AG09319 (cell line): Measurements from ENCODE around the gene NTF3.

ENCODE experiments used
- DNase-seq: peaks from one replicate; pipeline ENCODE4 v3.0.0-alpha.2; 2010; ENCODE audit warnings: low read depth; ENCODE audit errors: extremely low read depth
- TF ChIP-seq, protein P1 (sequence below): IDR thresholded peaks from 2 replicates; pipeline ENCODE4 v1.5.1; 2011; ENCODE audit warnings: low read depth, mild to moderate bottlenecking, inconsistent platforms, low read length, moderate library complexity

Gene NTF3

DNA sequence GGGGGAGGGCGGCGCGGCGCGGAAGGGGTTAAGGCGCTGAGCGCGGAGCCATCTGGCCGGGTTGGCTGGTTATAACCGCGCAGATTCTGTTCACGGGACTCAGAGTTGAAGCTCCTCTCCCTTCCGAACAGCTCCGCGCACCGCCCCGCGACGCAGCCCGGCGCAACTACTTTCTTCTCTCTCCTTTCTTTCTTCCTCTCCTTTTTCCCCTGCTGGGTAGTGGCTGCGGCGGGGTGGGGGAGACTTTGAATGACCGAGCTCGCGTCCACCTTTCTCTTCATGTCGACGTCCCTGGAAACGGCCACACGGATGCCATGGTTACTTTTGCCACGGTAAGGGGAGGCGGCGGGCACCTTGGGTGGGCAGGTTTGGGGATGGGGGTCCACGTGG lies at the start of gene NTF3:
TSS of gene NTF3 (plus strand) at position 98 of the 390 bp plus-strand sequence. CDS start at position 315, 217 bp downstream.
- TF ChIP-seq, protein P1, sequence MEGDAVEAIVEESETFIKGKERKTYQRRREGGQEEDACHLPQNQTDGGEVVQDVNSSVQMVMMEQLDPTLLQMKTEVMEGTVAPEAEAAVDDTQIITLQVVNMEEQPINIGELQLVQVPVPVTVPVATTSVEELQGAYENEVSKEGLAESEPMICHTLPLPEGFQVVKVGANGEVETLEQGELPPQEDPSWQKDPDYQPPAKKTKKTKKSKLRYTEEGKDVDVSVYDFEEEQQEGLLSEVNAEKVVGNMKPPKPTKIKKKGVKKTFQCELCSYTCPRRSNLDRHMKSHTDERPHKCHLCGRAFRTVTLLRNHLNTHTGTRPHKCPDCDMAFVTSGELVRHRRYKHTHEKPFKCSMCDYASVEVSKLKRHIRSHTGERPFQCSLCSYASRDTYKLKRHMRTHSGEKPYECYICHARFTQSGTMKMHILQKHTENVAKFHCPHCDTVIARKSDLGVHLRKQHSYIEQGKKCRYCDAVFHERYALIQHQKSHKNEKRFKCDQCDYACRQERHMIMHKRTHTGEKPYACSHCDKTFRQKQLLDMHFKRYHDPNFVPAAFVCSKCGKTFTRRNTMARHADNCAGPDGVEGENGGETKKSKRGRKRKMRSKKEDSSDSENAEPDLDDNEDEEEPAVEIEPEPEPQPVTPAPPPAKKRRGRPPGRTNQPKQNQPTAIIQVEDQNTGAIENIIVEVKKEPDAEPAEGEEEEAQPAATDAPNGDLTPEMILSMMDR: no peak

GRCh38 chr12:5384015-5384414 lies 47.9 kb upstream of the NTF3 start:
- peak; percentile 4 for DNase-seq

More for the DNA sequence above, at the start of gene NTF3:
- DNase-seq: no peak

DNA sequence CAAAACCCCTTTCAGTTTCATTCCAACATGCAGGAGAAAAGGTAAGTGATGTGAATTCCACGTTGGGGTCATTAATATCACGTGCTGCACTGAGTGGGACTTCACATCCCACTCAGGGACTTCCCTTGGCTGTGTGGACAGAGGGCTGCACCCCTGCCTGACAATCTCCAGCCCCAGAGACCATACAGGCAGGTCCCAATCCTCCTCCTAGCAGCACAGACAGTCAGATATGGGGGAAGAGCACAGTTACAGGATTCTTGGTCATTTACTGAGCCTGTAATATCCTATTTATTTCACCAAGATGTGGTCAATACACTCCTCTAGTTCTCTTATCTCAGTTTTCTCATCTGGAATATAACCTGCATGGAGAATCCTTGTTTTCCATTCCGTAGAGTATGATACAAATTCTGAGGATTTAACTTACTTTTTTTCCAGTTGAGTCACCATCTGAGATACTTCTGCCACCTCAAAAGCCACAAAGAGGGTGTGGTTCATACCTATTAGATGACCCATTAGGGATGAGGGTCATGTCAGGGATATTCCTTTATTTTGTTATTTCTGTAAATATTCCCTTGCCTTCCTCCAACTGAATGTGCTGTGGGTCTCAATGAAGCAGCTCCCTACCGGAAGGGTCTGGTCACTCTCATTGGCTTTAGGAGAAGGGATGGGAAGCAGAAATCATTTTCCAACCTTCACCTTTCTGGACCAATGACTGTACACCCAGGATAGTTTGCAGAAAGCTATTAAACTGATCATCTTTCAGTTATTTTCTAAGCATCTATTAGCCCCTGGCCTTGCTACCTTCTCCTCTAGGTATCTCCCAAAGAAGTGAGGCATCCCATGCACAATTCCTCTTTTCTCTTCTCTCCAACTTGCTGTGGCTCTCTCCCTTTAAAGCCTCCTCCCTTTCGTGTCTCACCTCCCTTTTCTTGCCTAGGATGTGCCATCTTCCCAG lies 43.0 kb upstream of the NTF3 start:
- no peak for DNase-seq
- TF ChIP-seq, protein P1: no peak

More at GRCh38 chr12:5384015-5384414, 47.9 kb upstream of the NTF3 start:
- TF ChIP-seq, protein P1: no peak

- no peak for DNase-seq
- TF ChIP-seq, protein P1: no peak
Measured at GRCh38 chr12:5390174-5390799, 41.6 kb upstream of the NTF3 start.

GRCh38 chr12:5391653-5392052 lies 40.3 kb upstream of the NTF3 start:
- TF ChIP-seq, protein P1: no peak
- no peak for DNase-seq

DNA sequence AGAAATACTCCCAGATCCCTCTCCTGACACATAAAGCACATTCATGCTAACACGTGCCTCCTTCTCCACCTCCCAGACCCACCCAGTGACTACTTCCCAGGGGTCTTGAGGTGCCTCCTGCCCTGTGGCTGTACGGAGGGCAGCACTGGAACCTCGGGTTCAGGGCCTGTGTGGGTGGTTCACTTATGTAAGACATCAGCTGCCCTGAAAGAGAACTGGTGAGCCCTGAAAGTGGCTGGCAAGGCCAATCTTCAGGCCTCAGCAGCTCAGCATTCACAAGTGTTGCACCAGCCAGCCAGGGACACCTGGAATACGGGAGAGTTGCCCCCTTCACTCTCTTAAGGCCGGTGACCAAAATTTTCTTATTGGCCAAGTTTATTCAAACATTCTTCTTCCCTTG lies 38.9 kb upstream of the NTF3 start:
- TF ChIP-seq, protein P1: no peak
- DNase-seq: no peak
